Keratinocyte (primary cell): ENCODE data around the gene ARHGAP15. TPM values are rescaled to one million over a fixed set of nuclear protein-coding genes. Genes with fewer than 3 reads are reported as not detected.

Experiments
- DNase-seq: peaks from one replicate; pipeline ENCODE4 v3.0.0-alpha.2; 2011; ENCODE audit warnings: low read depth, missing footprints, low spot score
- FAIRE-seq: peaks from 2 replicates; lab custom pipeline; 2011; peaks lifted over from hg19 to GRCh38; lab: Jason Lieb, UNC
- H2AFZ ChIP-seq: 2 replicates; pipeline ENCODE4 v1.6.0; 2012; ENCODE audit warnings: low read length, control low read depth, inconsistent platforms; ENCODE audit not compliant: control insufficient read depth
- H3K27ac ChIP-seq: 2 replicates; pipeline ENCODE4 v1.5.1; 2011; ENCODE audit warnings: low read length; ENCODE audit not compliant: control insufficient read depth, insufficient read depth
- H3K27me3 ChIP-seq: 3 replicates; pipeline ENCODE4 v1.6.0; 2011; ENCODE audit warnings: low read length; ENCODE audit not compliant: control insufficient read depth, insufficient read depth; ENCODE audit errors: extremely low read depth
- H3K36me3 ChIP-seq, 2 experiments: 2 replicates in 1 of 2; 3 replicates in 1 of 2; pipeline ENCODE4 v1.5.1; 2011; ENCODE audit warnings: low read length in 2 of 2, mild to moderate bottlenecking in 1 of 2; ENCODE audit not compliant: control insufficient read depth in 2 of 2, insufficient read depth in 2 of 2; ENCODE audit errors: extremely low read depth in 1 of 2
- H3K4me1 ChIP-seq: 3 replicates; pipeline ENCODE4 v1.5.1; 2011; ENCODE audit warnings: low read length; ENCODE audit not compliant: control insufficient read depth, insufficient read depth; ENCODE audit errors: extremely low read depth
- H3K4me2 ChIP-seq: 3 replicates; pipeline ENCODE4 v1.6.0; 2011; ENCODE audit warnings: low read depth, low read length; ENCODE audit not compliant: control insufficient read depth, insufficient read depth; ENCODE audit errors: extremely low read depth
- H3K4me3 ChIP-seq, 3 experiments: fragments of 200-600 bp in 1 of 3; sonication (generic) in 1 of 3; 2 replicates in 2 of 3; 3 replicates in 1 of 3; pipeline ENCODE4 v1.5.1; 2011 to 2016; ENCODE audit warnings: low read length in 3 of 3, mild to moderate bottlenecking in 3 of 3, control low read depth in 2 of 3, inconsistent platforms in 1 of 3, low read depth in 1 of 3, mixed read lengths in 1 of 3, mixed run types in 1 of 3, moderate library complexity in 1 of 3; ENCODE audit not compliant: control insufficient read depth in 2 of 3, insufficient read depth in 2 of 3; ENCODE audit errors: extremely low read depth in 1 of 3
- H3K79me2 ChIP-seq: 2 replicates; pipeline ENCODE4 v1.6.0; 2012; ENCODE audit warnings: low read length; ENCODE audit not compliant: control insufficient read depth, insufficient read depth
- H3K9ac ChIP-seq: 3 replicates; pipeline ENCODE4 v1.6.0; 2011; ENCODE audit warnings: low read length; ENCODE audit not compliant: control insufficient read depth, insufficient read depth; ENCODE audit errors: extremely low read depth
- H3K9me1 ChIP-seq: 3 replicates; pipeline ENCODE4 v1.6.0; 2011; ENCODE audit warnings: low read length; ENCODE audit not compliant: control insufficient read depth, insufficient read depth; ENCODE audit errors: extremely low read depth
- H3K9me3 ChIP-seq: 2 replicates; pipeline ENCODE4 v1.5.1; 2012; ENCODE audit warnings: low read depth, low read length; ENCODE audit not compliant: control insufficient read depth
- H4K20me1 ChIP-seq: 3 replicates; pipeline ENCODE4 v1.6.0; 2011; ENCODE audit warnings: low read length; ENCODE audit not compliant: control insufficient read depth, insufficient read depth; ENCODE audit errors: extremely low read depth
- CTCF ChIP-seq, 3 experiments: IDR thresholded peaks in 1 of 3; conservative IDR thresholded peaks in 1 of 3; optimal IDR thresholded peaks in 1 of 3; 2 replicates in 2 of 3; 3 replicates in 1 of 3; pipeline versions ENCODE3 to v1.5.1; 2011; ENCODE audit warnings: low read length in 3 of 3, mild to moderate bottlenecking in 3 of 3, moderate library complexity in 2 of 3, control low read depth in 1 of 3, inconsistent platforms in 1 of 3; ENCODE audit not compliant: insufficient read depth in 2 of 3; ENCODE audit errors: extremely low read depth in 1 of 3
- EZH2 ChIP-seq: IDR thresholded peaks from one replicate; pipeline ENCODE4 v1.6.1; 2012; ENCODE audit warnings: inconsistent platforms, mild to moderate bottlenecking, low read length, moderate library complexity
- dilution Hi-C: fragments of 300-500 bp; cut with MboI; formaldehyde crosslinking; loops from one replicate; pipeline ENCODE4 v1.7.0; 2020; ENCODE audit warnings: low sequenced_read_pairs; ENCODE audit not compliant: extremely low pct_ligation_motif_present
- polyA plus RNA-seq, 5 experiments: library from polyadenylated mRNA; depleted of rRNA in 3 of 5; stranded (reverse) in 3 of 5; stranded (forward) in 1 of 5; unstranded in 1 of 5; fragments of >200 nt; gene quantifications; 1 replicate in 1 of 5; 2 replicates in 3 of 5; 3 replicates in 1 of 5; pipeline versions ENCODE4 v1.2.1 to v1.2.3, GENCODE V29; 2011 to 2012; ENCODE audit warnings: missing spikeins in 2 of 5, low read depth in 1 of 5, low replicate concordance in 1 of 5

ARHGAP15 gene
- polyA plus RNA-seq, 1 donor (not counting 4 experiments of a cell fraction or from before 2014, with no cell fraction given) = not detected

DNA sequence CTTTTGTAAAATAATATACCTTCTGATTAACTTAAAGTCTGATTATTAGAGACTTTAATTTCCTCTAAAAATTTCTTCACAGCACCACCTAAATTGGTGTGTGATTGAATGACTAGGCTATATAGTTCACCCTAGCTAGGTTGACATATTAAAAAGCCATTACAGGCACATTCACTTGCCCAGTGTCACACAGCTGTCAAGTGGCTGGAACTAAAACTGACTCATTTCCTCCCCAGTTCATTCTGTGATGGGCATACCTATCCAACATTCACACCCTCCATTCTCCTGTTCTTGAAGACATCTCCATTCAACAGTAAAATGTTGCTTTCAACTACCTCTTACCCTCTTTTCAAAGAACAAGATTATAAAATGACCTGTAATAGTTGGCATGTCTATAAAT, 334.5 kb downstream of the ARHGAP15 start:
- no peaks in the 10 kb centered on the region for H3K9me1 ChIP-seq
- dilution Hi-C loops = no loop called here
- no peaks in the 10 kb centered on the region for H3K9me3 ChIP-seq
- H3K79me2 ChIP-seq = no peaks in the 10 kb centered on the region
- DNase-seq (no peak), FAIRE-seq (no peak)
- H3K9ac ChIP-seq = no peak overlapping the region
- no peaks in the 10 kb centered on the region for H3K27me3 ChIP-seq
- H2AFZ ChIP-seq = no peak overlapping the region
- H3K4me3 ChIP-seq = no peak overlapping the region
- H4K20me1 ChIP-seq = no peaks in the 10 kb centered on the region
- no peak overlapping the region for H3K27ac ChIP-seq
- H3K4me2 ChIP-seq = no peak overlapping the region
- TF ChIP-seq CTCF (optimal IDR thresholded peaks at IDR 0.05 in 1 of 3, IDR thresholded peaks at IDR 0.05 in 1 of 3, conservative IDR thresholded peaks at IDR 0.05 in 1 of 3; ENCODE audit: extremely low read depth in 1 of 3, insufficient read depth in 2 of 3, low read length in 3 of 3) (no peak), EZH2 (no peak)
- H3K4me1 ChIP-seq = no peaks in the 10 kb centered on the region
- no peaks in the 10 kb centered on the region for H3K36me3 ChIP-seq

DNA sequence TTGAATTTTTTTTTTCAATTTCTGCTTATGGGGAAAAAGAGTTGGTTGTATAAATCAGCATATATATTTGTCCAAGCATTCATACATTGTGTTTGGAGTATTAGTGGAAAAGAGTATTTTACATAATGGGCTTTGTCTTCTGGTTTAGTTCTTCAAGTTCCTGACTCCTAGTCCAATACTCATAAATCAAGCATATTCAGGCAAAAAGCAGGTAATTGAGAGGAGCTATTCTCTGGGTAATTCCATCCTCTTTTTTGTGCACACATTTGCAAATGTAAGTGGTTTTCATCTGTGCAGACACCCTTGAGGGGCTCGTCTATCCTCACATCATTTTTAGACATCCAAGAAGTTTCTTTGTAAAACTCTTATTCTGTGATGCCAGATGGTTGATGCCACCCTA, 337.2 kb downstream of the ARHGAP15 start:
- Histone ChIP-seq H3K9ac (no peak overlapping the region), H3K9me1 (no peaks in the 10 kb centered on the region), H3K4me2 (no peak overlapping the region), H3K4me1 (no peaks in the 10 kb centered on the region), H2AFZ (no peak overlapping the region), H3K79me2 (no peaks in the 10 kb centered on the region), H4K20me1 (no peaks in the 10 kb centered on the region), H3K36me3 (no peaks in the 10 kb centered on the region), H3K27me3 (no peaks in the 10 kb centered on the region), H3K9me3 (no peaks in the 10 kb centered on the region), H3K4me3 (no peak overlapping the region), H3K27ac (no peak overlapping the region)
- TF ChIP-seq EZH2 (no peak), CTCF (optimal IDR thresholded peaks at IDR 0.05 in 1 of 3, IDR thresholded peaks at IDR 0.05 in 1 of 3, conservative IDR thresholded peaks at IDR 0.05 in 1 of 3; ENCODE audit: extremely low read depth in 1 of 3, insufficient read depth in 2 of 3, low read length in 3 of 3) (no peak)
- FAIRE-seq = no peak
- DNase-seq = no peak
- dilution Hi-C loops = no loop called here
